ENCODE data around the gene PITX2.

PITX2 gene

GRCh38 chr4:110653321-110654253 lies 30.7 kb upstream of the PITX2 start:
- Histone ChIP-seq H3K27me3 (ENCODE audit: control insufficient read depth, insufficient read depth, low read length) (no peaks in the 10 kb centered on the region), H3K9ac (ENCODE audit: low read depth, low read length) (no peak overlapping the region), H3K36me3 (ENCODE audit: insufficient read depth, low read length) (no peaks in the 10 kb centered on the region), H3K9me3 (replicated peaks; ENCODE audit: low read length) (no peaks in the 10 kb centered on the region), H3K4me1 (ENCODE audit: control insufficient read depth, insufficient read depth, low read length) (no peaks in the 10 kb centered on the region), H3K4me3 (ENCODE audit: low read length) (no peak overlapping the region), H3K4me2 (ENCODE audit: low read length) (no peak overlapping the region)

- no peak overlapping the region for H3K4me2 ChIP-seq (ENCODE audit: low read length)
- no peaks in the 10 kb centered on the region for H3K27me3 ChIP-seq (ENCODE audit: control insufficient read depth, insufficient read depth, low read length)
- H3K9me3 ChIP-seq (replicated peaks; ENCODE audit: low read length) = no peaks in the 10 kb centered on the region
- H3K9ac ChIP-seq (ENCODE audit: low read depth, low read length) = no peak overlapping the region
- no peaks in the 10 kb centered on the region for H3K4me1 ChIP-seq (ENCODE audit: control insufficient read depth, insufficient read depth, low read length)
- H3K4me3 ChIP-seq (ENCODE audit: low read length) = no peak overlapping the region
- no peaks in the 10 kb centered on the region for H3K36me3 ChIP-seq (ENCODE audit: insufficient read depth, low read length)
These were observed 21.1 kb upstream of the PITX2 start for GRCh38 chr4:110644008-110644407.

- Histone ChIP-seq H3K9me3 (replicated peaks; ENCODE audit: low read length) (no peaks in the 10 kb centered on the region), H3K27me3 (ENCODE audit: control insufficient read depth, insufficient read depth, low read length) (no peaks in the 10 kb centered on the region), H3K4me3 (ENCODE audit: low read length) (no peak overlapping the region), H3K36me3 (ENCODE audit: insufficient read depth, low read length) (no peaks in the 10 kb centered on the region), H3K4me2 (ENCODE audit: low read length) (no peak overlapping the region), H3K9ac (ENCODE audit: low read depth, low read length) (no peak overlapping the region), H3K4me1 (ENCODE audit: control insufficient read depth, insufficient read depth, low read length) (no peaks in the 10 kb centered on the region)
These were observed 20.2 kb upstream of the PITX2 start for GRCh38 chr4:110643096-110643495.

GRCh38 chr4:110641218-110641617 lies 18.3 kb upstream of the PITX2 start:
- Histone ChIP-seq H3K4me2 (ENCODE audit: low read length) (no peak overlapping the region), H3K9ac (ENCODE audit: low read depth, low read length) (no peak overlapping the region), H3K27me3 (ENCODE audit: control insufficient read depth, insufficient read depth, low read length) (no peaks in the 10 kb centered on the region)

GRCh38 chr4:110640576-110640975 lies 17.7 kb upstream of the PITX2 start:
- Histone ChIP-seq H3K9ac (ENCODE audit: low read depth, low read length) (no peak overlapping the region), H3K9me3 (replicated peaks; ENCODE audit: low read length) (no peaks in the 10 kb centered on the region), H3K27me3 (ENCODE audit: control insufficient read depth, insufficient read depth, low read length) (no peaks in the 10 kb centered on the region), H3K4me2 (ENCODE audit: low read length) (no peak overlapping the region), H3K4me1 (ENCODE audit: control insufficient read depth, insufficient read depth, low read length) (peaks cover 7% of the 10 kb centered on the region), H3K36me3 (ENCODE audit: insufficient read depth, low read length) (no peaks in the 10 kb centered on the region), H3K4me3 (ENCODE audit: low read length) (no peak overlapping the region)

More at GRCh38 chr4:110641218-110641617, 18.3 kb upstream of the PITX2 start:
- Histone ChIP-seq H3K4me3 (ENCODE audit: low read length) (no peak overlapping the region), H3K36me3 (ENCODE audit: insufficient read depth, low read length) (no peaks in the 10 kb centered on the region), H3K4me1 (ENCODE audit: control insufficient read depth, insufficient read depth, low read length) (peaks cover 7% of the 10 kb centered on the region), H3K9me3 (replicated peaks; ENCODE audit: low read length) (no peaks in the 10 kb centered on the region)

GRCh38 chr4:110639207-110640090 lies 16.6 kb upstream of the PITX2 start:
- Histone ChIP-seq H3K9me3 (replicated peaks; ENCODE audit: low read length) (no peaks in the 10 kb centered on the region), H3K4me1 (ENCODE audit: control insufficient read depth, insufficient read depth, low read length) (peaks cover 7% of the 10 kb centered on the region), H3K4me2 (ENCODE audit: low read length) (no peak overlapping the region), H3K9ac (ENCODE audit: low read depth, low read length) (no peak overlapping the region), H3K4me3 (ENCODE audit: low read length) (no peak overlapping the region), H3K27me3 (ENCODE audit: control insufficient read depth, insufficient read depth, low read length) (no peaks in the 10 kb centered on the region), H3K36me3 (ENCODE audit: insufficient read depth, low read length) (no peaks in the 10 kb centered on the region)

GRCh38 chr4:110638089-110638746 lies 15.3 kb upstream of the PITX2 start:
- Histone ChIP-seq H3K27me3 (ENCODE audit: control insufficient read depth, insufficient read depth, low read length) (no peaks in the 10 kb centered on the region), H3K9me3 (replicated peaks; ENCODE audit: low read length) (no peaks in the 10 kb centered on the region)

GRCh38 chr4:110637408-110638088 lies 14.7 kb upstream of the PITX2 start:
- Histone ChIP-seq H3K4me1 (ENCODE audit: control insufficient read depth, insufficient read depth, low read length) (peaks cover 19% of the 10 kb centered on the region), H3K36me3 (ENCODE audit: insufficient read depth, low read length) (peaks cover 6% of the 10 kb centered on the region), H3K4me3 (ENCODE audit: low read length) (peak overlapping the region; percentile 90), H3K9me3 (replicated peaks; ENCODE audit: low read length) (no peaks in the 10 kb centered on the region), H3K27me3 (ENCODE audit: control insufficient read depth, insufficient read depth, low read length) (no peaks in the 10 kb centered on the region), H3K9ac (ENCODE audit: low read depth, low read length) (peak overlapping the region; percentile 79), H3K4me2 (ENCODE audit: low read length) (peak overlapping the region; percentile 99)

More at GRCh38 chr4:110638089-110638746, 15.3 kb upstream of the PITX2 start:
- peaks cover 16% of the 10 kb centered on the region for H3K4me1 ChIP-seq (ENCODE audit: control insufficient read depth, insufficient read depth, low read length)
- no peak overlapping the region for H3K9ac ChIP-seq (ENCODE audit: low read depth, low read length)
- no peak overlapping the region for H3K4me2 ChIP-seq (ENCODE audit: low read length)
- no peaks in the 10 kb centered on the region for H3K36me3 ChIP-seq (ENCODE audit: insufficient read depth, low read length)
- H3K4me3 ChIP-seq (ENCODE audit: low read length) = no peak overlapping the region

- peak overlapping the region; percentile 79 for H3K9ac ChIP-seq (ENCODE audit: low read depth, low read length)
- H3K27me3 ChIP-seq (ENCODE audit: control insufficient read depth, insufficient read depth, low read length) = no peaks in the 10 kb centered on the region
- H3K4me3 ChIP-seq (ENCODE audit: low read length) = peak overlapping the region; percentile 90
- H3K4me2 ChIP-seq (ENCODE audit: low read length) = peak overlapping the region; percentile 99
- H3K36me3 ChIP-seq (ENCODE audit: insufficient read depth, low read length) = peaks cover 13% of the 10 kb centered on the region
- peaks cover 19% of the 10 kb centered on the region for H3K4me1 ChIP-seq (ENCODE audit: control insufficient read depth, insufficient read depth, low read length)
- H3K9me3 ChIP-seq (replicated peaks; ENCODE audit: low read length) = no peaks in the 10 kb centered on the region
These were observed 14.0 kb upstream of the PITX2 start for GRCh38 chr4:110636680-110637407.

- Histone ChIP-seq H3K9me3 (replicated peaks; ENCODE audit: low read length) (no peaks in the 10 kb centered on the region), H3K36me3 (ENCODE audit: insufficient read depth, low read length) (peaks cover 18% of the 10 kb centered on the region), H3K27me3 (ENCODE audit: control insufficient read depth, insufficient read depth, low read length) (no peaks in the 10 kb centered on the region), H3K4me2 (ENCODE audit: low read length) (peak overlapping the region; percentile 99), H3K4me1 (ENCODE audit: control insufficient read depth, insufficient read depth, low read length) (peaks cover 19% of the 10 kb centered on the region), H3K4me3 (ENCODE audit: low read length) (peak overlapping the region; percentile 90), H3K9ac (ENCODE audit: low read depth, low read length) (peak overlapping the region; percentile 79)
These were observed 13.3 kb upstream of the PITX2 start for GRCh38 chr4:110636171-110636679.
